Measurements from ENCODE around the gene GTF2E1. TPM values are rescaled to one million over a fixed set of nuclear protein-coding genes. Genes with fewer than 3 reads are reported as not detected.
"Not testable (repeated sequence)": the region's sequence is repeated elsewhere in the genome, so short reads cannot be mapped to it uniquely, and the experiment has no call there.

Gene GTF2E1
- total RNA-seq, 1 donor from 2014 or later: 34.3 TPM

DNA sequence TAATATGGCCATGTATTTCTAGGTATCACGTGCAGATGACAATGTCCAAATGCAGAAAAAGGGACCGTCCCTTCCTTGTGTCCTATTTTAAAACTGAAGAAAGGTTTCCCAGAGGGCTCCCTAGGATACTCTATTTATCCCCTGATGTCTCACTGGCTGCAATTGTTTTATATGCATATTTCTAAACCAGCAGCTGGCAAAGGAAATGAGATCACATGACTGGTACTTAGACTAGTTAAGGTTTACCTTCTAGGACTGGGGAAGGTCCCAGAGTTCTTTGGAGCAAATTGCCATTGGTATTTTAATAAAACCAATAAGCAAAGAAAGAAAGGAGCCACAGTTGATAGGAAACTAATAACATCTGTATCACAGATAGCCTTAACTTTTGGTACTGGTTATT is 29.5 kb downstream of the GTF2E1 start:
- no peak overlapping the region for H3K27ac Mint-ChIP-seq (ENCODE audit: unreplicated experiment)
- H3K4me1 Mint-ChIP-seq: no peaks in the 10 kb centered on the region

DNA sequence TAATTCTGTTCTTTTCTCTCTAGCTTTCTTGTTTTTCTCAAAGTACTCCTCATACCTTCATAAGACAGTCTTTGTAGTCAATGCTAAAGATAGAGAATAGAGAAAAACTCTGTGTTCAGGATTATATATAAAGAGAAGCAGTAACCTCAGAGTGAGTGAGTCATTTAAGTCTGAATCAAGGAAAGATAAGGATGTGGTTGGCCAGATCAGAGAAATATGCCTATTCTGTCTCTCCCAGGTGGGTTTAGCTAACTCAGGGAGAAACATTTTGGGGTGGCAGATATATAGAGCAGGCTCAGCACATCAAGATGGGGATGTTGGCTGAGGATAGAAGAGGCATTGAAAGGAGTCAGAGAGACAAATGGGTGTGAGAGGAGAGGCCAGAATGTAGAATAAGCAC is 31.4 kb downstream of the GTF2E1 start:
- Mint-ChIP-seq H3K9me3 (no peaks in the 10 kb centered on the region), H3K36me3 (ENCODE audit: low read depth) (peaks cover 7% of the 10 kb centered on the region), H3K27me3 (ENCODE audit: low read depth) (no peaks in the 10 kb centered on the region), H3K27ac (ENCODE audit: unreplicated experiment) (no peak overlapping the region), H3K4me1 (no peaks in the 10 kb centered on the region), H3K4me3 (no peak overlapping the region)
- TF ChIP-seq, protein P1, sequence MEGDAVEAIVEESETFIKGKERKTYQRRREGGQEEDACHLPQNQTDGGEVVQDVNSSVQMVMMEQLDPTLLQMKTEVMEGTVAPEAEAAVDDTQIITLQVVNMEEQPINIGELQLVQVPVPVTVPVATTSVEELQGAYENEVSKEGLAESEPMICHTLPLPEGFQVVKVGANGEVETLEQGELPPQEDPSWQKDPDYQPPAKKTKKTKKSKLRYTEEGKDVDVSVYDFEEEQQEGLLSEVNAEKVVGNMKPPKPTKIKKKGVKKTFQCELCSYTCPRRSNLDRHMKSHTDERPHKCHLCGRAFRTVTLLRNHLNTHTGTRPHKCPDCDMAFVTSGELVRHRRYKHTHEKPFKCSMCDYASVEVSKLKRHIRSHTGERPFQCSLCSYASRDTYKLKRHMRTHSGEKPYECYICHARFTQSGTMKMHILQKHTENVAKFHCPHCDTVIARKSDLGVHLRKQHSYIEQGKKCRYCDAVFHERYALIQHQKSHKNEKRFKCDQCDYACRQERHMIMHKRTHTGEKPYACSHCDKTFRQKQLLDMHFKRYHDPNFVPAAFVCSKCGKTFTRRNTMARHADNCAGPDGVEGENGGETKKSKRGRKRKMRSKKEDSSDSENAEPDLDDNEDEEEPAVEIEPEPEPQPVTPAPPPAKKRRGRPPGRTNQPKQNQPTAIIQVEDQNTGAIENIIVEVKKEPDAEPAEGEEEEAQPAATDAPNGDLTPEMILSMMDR (conservative IDR thresholded peaks at IDR 0.05): no peak
- DNase-seq (ENCODE audit: low read depth, low spot score): no peak

More for the DNA sequence above, 29.5 kb downstream of the GTF2E1 start:
- DNase-seq (ENCODE audit: low read depth, low spot score): no peak
- Mint-ChIP-seq H3K27me3 (ENCODE audit: low read depth) (no peaks in the 10 kb centered on the region), H3K4me3 (no peak overlapping the region), H3K36me3 (ENCODE audit: low read depth) (peaks cover 6% of the 10 kb centered on the region), H3K9me3 (no peaks in the 10 kb centered on the region)
- TF ChIP-seq, protein P1 (conservative IDR thresholded peaks at IDR 0.05): no peak

- no peak for DNase-seq (ENCODE audit: low read depth, low spot score)
- H3K9me3 Mint-ChIP-seq: no peaks in the 10 kb centered on the region
- H3K4me1 Mint-ChIP-seq: no peaks in the 10 kb centered on the region
- H3K27ac Mint-ChIP-seq (ENCODE audit: unreplicated experiment): no peak overlapping the region
- H3K4me3 Mint-ChIP-seq: no peak overlapping the region
- TF ChIP-seq, protein P1 (conservative IDR thresholded peaks at IDR 0.05): no peak
- peaks cover 11% of the 10 kb centered on the region for H3K36me3 Mint-ChIP-seq (ENCODE audit: low read depth)
- no peaks in the 10 kb centered on the region for H3K27me3 Mint-ChIP-seq (ENCODE audit: low read depth)
These were observed 32.9 kb downstream of the GTF2E1 start for GRCh38 chr3:120775411-120775810.

- DNase-seq (ENCODE audit: low read depth, low spot score): no peak
- Mint-ChIP-seq H3K4me3 (no peak overlapping the region), H3K36me3 (ENCODE audit: low read depth) (peaks cover 14% of the 10 kb centered on the region), H3K4me1 (no peaks in the 10 kb centered on the region), H3K27ac (ENCODE audit: unreplicated experiment) (no peak overlapping the region), H3K9me3 (no peaks in the 10 kb centered on the region), H3K27me3 (ENCODE audit: low read depth) (no peaks in the 10 kb centered on the region)
- TF ChIP-seq, protein P1 (conservative IDR thresholded peaks at IDR 0.05): no peak
These were observed 36.2 kb downstream of the GTF2E1 start for GRCh38 chr3:120778776-120779175.

DNA sequence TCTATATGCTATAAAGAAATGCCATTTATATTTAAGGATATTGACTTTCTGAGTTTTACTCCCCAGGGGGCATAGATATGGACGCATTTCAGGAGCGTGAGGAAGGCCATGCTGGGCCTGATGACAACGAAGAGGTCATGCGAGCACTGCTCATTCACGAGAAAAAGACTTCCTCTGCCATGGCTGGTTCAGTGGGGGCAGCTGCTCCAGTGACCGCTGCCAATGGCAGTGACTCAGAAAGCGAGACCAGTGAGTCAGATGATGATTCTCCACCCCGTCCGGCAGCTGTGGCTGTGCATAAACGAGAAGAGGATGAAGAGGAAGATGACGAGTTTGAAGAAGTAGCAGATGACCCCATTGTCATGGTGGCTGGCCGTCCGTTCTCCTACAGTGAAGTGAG is 38.4 kb downstream of the GTF2E1 start:
- no peaks in the 10 kb centered on the region for H3K9me3 Mint-ChIP-seq
- H3K36me3 Mint-ChIP-seq (ENCODE audit: low read depth): peaks cover 14% of the 10 kb centered on the region
- H3K4me3 Mint-ChIP-seq: no peak overlapping the region
- no peak for DNase-seq (ENCODE audit: low read depth, low spot score)
- no peak overlapping the region for H3K27ac Mint-ChIP-seq (ENCODE audit: unreplicated experiment)
- H3K27me3 Mint-ChIP-seq (ENCODE audit: low read depth): no peaks in the 10 kb centered on the region
- TF ChIP-seq, protein P1 (conservative IDR thresholded peaks at IDR 0.05): no peak
- no peaks in the 10 kb centered on the region for H3K4me1 Mint-ChIP-seq

GRCh38 chr3:120785832-120786231 is 43.3 kb downstream of the GTF2E1 start:
- H3K27me3 Mint-ChIP-seq (ENCODE audit: low read depth); H3K36me3 Mint-ChIP-seq (ENCODE audit: low read depth); H3K9me3 Mint-ChIP-seq; H3K27ac Mint-ChIP-seq (ENCODE audit: unreplicated experiment); H3K4me3 Mint-ChIP-seq; H3K4me1 Mint-ChIP-seq; DNase-seq (ENCODE audit: low read depth, low spot score): not testable (repeated sequence)

Data from neural crest cell (in vitro differentiated cells).